ENCODE results near the gene SWT1.
"Not testable (repeated sequence)": the region's sequence is repeated elsewhere in the genome, so short reads cannot be mapped to it uniquely, and the experiment has no call there.

GRCh38 chr1:185198712-185199111 is 41.7 kb downstream of the SWT1 start:
- not testable (repeated sequence) for TF ChIP-seq POLR2A, CTCF (IDR thresholded peaks at IDR 0.05)
